ENCODE data around the gene POLD2.

The POLD2 gene

DNA sequence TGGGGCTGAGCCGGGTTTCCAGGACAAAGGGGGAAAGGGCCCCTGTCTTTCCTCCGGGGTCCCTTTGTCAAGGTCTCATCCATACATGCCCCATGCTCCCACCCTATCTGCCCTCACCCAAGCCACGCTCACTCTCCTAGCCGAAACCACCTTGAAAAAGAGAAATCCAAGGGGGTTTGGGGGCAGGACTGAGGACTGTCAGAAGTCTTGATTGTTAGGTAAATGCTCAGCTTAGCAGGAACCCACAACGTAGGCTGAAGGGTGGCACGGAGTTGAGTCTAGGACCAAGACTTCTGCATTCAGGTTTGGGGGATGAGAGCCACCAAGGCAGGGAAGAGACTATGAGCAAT lies 57.3 kb downstream of the POLD2 start:
- in situ Hi-C loops (cut with MboI; ENCODE audit: low sequenced_read_pairs), result no loop called here

DNA sequence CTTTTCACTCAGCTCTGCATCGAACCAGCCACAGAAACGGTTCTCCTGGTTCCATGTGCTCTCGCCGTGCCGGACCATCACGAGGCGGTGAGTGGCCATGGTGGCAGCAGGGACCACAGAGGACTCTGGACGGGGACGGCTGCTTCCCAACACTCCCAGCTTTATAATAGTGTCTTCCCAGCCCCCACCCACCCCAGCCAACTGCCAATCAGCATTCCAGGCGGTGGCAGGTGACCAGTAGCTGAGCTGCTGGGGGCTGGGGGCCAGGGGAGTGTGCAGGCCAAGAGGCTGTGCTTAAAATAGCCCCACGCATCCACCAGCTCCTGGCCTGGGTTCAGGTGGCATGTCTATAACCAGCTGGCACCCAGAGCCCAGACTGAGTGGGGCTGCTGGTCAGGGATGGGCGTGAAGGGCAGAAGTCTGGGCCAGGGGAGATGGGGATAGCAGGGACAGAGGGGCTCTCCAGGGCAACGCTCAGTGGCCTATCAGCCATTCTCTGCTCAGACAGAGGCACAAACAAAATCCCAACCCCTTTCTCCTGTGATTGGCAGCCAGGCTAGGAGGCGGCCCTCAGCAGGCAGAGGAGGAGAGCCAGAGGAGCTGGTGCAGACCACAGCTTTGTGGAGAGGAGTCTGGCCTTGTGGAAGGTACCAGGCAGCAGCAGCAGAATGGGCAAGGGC lies 57.8 kb downstream of the POLD2 start, which contains the start of gene PGAM2:
Gene PGAM2 (minus strand): TSS at position 137 of the 680 bp plus-strand sequence. CDS start 38 bp downstream, at position 99.
- in situ Hi-C loops (cut with MboI; ENCODE audit: low sequenced_read_pairs), result no loop called here

DNA sequence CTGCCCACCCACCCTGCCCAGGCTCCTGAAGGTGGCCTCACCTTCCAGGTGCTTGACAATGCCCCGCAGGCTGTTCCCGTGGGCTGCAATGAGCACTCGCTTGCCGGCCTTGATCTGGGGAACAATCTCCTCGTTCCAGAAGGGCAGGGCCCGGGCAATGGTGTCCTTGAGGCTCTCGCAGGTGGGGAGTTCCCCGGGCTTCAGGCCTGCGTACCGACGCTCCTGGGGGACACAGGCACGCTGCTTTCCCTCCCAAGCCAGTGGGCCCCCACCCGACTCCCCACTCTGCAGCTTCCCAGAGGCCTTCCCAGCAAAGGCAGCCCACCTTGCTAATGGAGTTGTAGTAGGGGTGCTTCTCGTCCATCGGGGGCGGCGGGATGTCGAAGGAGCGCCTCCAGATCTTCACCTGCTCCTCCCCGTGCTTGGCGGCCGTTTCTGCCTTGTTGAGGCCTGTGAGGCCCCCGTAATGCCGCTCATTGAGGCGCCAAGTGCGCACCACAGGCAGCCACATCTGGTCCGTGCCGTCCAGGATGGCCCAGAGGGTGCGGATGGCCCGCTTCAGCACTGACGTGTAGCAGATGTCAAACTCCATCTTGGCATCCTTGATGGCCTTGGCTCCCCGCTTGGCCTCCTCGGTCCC lies 58.4 kb downstream of the POLD2 start:
- in situ Hi-C loops (cut with MboI; ENCODE audit: low sequenced_read_pairs), result no loop called here
